ENCODE data around the gene CLDN10. TPM values are rescaled to one million over a fixed set of nuclear protein-coding genes. Genes with fewer than 3 reads are reported as not detected.

Gene CLDN10
- total and polyA plus RNA-seq, 12 donors = 0.21 to 0.72 (median 0.28) TPM; not detected in 4

DNA sequence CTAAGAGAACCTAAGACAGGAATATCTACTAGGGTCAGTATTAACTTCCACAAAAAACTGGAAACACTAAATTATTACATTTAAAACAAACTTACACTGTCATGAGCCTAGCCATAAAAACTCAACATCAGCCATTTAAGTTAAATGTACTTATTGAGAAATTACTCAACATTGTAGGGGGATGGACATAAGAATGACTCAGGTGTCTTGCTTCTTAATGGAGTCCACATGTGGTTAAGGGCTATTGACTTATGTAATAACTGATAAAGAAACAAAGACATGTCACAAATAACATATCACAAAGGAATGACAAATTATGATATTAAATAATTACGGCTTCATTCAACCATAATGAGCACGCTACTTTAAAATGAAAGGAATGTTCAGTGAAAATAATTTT, 36.2 kb downstream of the CLDN10 start:
- intact Hi-C loops (cut with DNase I) = no loop called here
- WGBS, 2 donors = 95 to 98% methylated on average over 2 of the region's 2 CpGs
- no peak overlapping the region for H3K27ac ChIP-seq
- ATAC-seq (no peak), DNase-seq (no peak)
- no peaks in the 10 kb centered on the region for H3K9me3 ChIP-seq
- no peak overlapping the region for H3K4me3 ChIP-seq
- no peaks in the 10 kb centered on the region for H3K4me1 ChIP-seq
- peaks cover 0 to 56% (median 0%) of the 10 kb centered on the region in 9 donors for H3K36me3 ChIP-seq
- H3K27me3 ChIP-seq = no peaks in the 10 kb centered on the region
- TF ChIP-seq, protein P1, sequence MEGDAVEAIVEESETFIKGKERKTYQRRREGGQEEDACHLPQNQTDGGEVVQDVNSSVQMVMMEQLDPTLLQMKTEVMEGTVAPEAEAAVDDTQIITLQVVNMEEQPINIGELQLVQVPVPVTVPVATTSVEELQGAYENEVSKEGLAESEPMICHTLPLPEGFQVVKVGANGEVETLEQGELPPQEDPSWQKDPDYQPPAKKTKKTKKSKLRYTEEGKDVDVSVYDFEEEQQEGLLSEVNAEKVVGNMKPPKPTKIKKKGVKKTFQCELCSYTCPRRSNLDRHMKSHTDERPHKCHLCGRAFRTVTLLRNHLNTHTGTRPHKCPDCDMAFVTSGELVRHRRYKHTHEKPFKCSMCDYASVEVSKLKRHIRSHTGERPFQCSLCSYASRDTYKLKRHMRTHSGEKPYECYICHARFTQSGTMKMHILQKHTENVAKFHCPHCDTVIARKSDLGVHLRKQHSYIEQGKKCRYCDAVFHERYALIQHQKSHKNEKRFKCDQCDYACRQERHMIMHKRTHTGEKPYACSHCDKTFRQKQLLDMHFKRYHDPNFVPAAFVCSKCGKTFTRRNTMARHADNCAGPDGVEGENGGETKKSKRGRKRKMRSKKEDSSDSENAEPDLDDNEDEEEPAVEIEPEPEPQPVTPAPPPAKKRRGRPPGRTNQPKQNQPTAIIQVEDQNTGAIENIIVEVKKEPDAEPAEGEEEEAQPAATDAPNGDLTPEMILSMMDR (IDR thresholded peaks at IDR 0.05) = no peak

DNA sequence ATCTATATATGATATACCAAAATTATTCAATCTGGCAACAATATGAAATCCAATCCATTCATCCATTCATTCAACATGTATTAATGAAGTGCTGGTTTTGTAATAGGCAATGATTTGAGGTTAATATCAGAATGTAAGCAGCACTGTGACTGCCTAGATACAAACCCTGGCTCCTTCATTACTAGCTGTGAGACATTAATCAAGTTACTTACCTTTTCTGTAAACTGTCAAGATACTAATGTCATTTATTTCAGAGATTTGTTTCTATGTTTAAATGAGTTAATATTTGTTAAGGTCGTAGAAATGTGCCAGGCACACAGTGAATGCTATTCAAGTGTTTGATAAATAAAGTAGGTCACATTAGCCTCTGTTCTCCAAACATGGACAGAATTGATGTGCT, 40.9 kb downstream of the CLDN10 start:
- WGBS, 2 donors = 41 to 51% methylated on average over 1 of the region's 1 CpG
- no peaks in the 10 kb centered on the region for H3K27me3 ChIP-seq
- peaks cover 0 to 25% (median 0%) of the 10 kb centered on the region in 9 donors for H3K36me3 ChIP-seq
- H3K4me3 ChIP-seq = no peak overlapping the region
- TF ChIP-seq, protein P1 (IDR thresholded peaks at IDR 0.05) = no peak
- DNase-seq (no peak), ATAC-seq (no peak)
- intact Hi-C loops (cut with DNase I) = no loop called here
- H3K4me1 ChIP-seq = no peaks in the 10 kb centered on the region
- H3K9me3 ChIP-seq = no peaks in the 10 kb centered on the region
- no peak overlapping the region for H3K27ac ChIP-seq

DNA sequence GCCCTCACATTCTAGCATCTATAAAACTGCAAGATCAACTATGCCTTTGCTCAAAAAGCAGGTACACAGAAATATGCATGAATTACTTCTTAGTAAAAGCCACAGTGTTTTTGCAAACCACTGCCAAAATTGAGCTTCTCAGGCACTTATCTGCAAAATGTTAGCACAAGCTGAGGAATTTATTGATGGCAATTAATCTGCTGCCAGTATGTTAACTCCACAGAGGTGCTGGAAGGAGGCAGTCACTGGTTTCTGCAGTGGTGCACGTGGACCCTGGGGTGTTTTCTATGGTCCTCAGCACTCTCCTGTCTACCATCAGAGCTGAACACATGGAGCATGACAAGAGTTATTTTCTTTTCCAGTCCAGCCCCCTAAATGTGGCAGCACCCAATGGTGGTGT, 44.2 kb downstream of the CLDN10 start:
- H3K27ac ChIP-seq = no peak overlapping the region
- no peaks in the 10 kb centered on the region for H3K27me3 ChIP-seq
- peaks cover 0 to 11% (median 0%) of the 10 kb centered on the region in 9 donors for H3K36me3 ChIP-seq
- H3K9me3 ChIP-seq = no peaks in the 10 kb centered on the region
- peaks cover 0 to 4% (median 0%) of the 10 kb centered on the region in 9 donors for H3K4me1 ChIP-seq
- no peak for ATAC-seq
- no peak for DNase-seq
- intact Hi-C loops (cut with DNase I) = no loop called here
- TF ChIP-seq, protein P1 (IDR thresholded peaks at IDR 0.05) = no peak
- no peak overlapping the region for H3K4me3 ChIP-seq
- 86 to 91% methylated on average over 1 of the region's 1 CpG for WGBS, 2 donors

DNA sequence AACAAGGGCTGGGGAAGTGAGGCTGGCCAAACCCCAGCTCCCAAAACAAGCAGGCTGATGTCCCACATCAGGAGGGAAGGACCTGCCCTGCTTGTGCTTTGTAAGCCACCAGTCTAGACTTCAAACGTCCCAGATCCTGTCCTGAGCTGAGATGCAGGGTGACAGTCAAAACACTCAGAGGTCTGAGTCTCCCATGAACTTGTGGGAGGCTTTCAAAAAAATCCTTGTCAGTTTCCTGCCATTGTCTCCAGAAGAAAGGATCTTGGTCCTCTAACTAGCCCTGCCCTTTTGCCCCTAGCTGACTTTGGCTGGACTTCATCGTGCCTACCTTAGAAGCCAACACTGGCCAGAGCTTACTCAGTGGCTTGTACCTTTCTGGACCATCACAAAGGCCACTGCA, 48.7 kb downstream of the CLDN10 start:
- Histone ChIP-seq H3K36me3 (peaks cover 0 to 27% (median 0%) of the 10 kb centered on the region in 9 donors), H3K9me3 (no peaks in the 10 kb centered on the region), H3K4me3 (no peak overlapping the region), H3K27ac (peak overlapping the region in 1 of 10 donors; percentile 42), H3K27me3 (no peaks in the 10 kb centered on the region), H3K4me1 (peaks cover 0 to 16% (median 0%) of the 10 kb centered on the region in 9 donors)
- TF ChIP-seq, protein P1 (IDR thresholded peaks at IDR 0.05) = no peak
- WGBS, 2 donors = 57 to 73% methylated on average over 2 of the region's 2 CpGs
- DNase-seq (no peak), ATAC-seq (peak in 2 of 8 donors; percentile 22 to 33)
- intact Hi-C loops (cut with DNase I) = no loop called here

All from heart right ventricle (tissue), 16 donors.